ENCODE results near the gene LAMA2.

LAMA2 gene

DNA sequence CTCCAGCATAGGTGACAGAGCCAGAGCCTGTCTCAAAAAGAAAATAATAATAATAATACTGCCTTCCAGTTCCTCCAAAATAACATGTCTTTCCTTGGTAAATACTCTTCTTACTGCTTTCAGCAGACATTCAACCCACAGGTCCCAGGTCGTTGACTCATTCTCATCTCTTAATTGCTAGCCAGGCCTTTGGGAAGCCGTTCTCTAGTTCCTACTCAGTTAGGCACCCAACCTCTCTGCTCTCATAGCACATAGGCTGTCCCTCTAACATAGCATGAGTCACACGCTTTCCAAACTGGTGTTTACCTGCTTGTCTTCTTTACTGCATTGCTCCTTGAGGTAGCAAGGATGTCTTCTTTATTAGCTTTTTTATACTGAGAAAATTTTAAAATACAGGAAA lies 98.8 kb downstream of the LAMA2 start:
- Histone ChIP-seq H3K4me2 (ENCODE audit: low read length) (no peak overlapping the region), H3K79me2 (ENCODE audit: insufficient read depth, low read length) (no peaks in the 10 kb centered on the region), H3K9ac (ENCODE audit: low read length) (no peak overlapping the region), H3K4me1 (ENCODE audit: insufficient read depth, low read length, severe bottlenecking) (no peaks in the 10 kb centered on the region), H4K20me1 (ENCODE audit: insufficient read depth, low read length) (no peaks in the 10 kb centered on the region), H3K36me3 (ENCODE audit: insufficient read depth, low read length) (no peaks in the 10 kb centered on the region), H3K27ac (ENCODE audit: low read depth, low read length, poor library complexity, severe bottlenecking) (no peak overlapping the region), H2AFZ (ENCODE audit: low read length) (no peak overlapping the region), H3K9me3 (ENCODE audit: low read length) (no peaks in the 10 kb centered on the region), H3K4me3 (ENCODE audit: low read depth, low read length, poor library complexity, severe bottlenecking) (no peak overlapping the region), H3K27me3 (ENCODE audit: insufficient read depth, low read length) (no peaks in the 10 kb centered on the region), H3K9me2 (ENCODE audit: low read depth, low read length) (no peaks in the 10 kb centered on the region), H3F3A (ENCODE audit: insufficient read depth, low read length) (no peaks in the 10 kb centered on the region)
- TF ChIP-seq EZH2 (IDR thresholded peaks at IDR 0.05; ENCODE audit: borderline replicate concordance, low read length) (no peak), CTCF (IDR thresholded peaks at IDR 0.05; ENCODE audit: low read length) (no peak)

DNA sequence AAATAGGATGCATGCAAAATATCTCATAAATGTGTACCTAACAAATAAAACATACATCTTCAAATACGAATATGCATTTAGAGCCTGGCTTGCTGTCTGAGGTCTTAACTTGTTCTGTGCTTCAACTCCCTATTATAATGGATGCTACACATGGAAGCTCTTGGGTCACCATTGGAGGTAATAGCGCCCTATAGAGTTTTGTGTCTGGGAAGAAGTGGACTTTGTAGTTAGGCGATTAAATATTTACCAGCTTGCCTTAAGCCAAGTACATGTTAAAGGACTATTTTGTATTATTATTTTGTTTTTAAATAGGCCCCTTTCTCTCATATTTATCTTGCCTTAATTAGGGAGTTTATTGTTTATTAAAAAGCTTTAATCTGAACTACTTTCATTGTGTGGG lies 107.4 kb downstream of the LAMA2 start:
- H3F3A ChIP-seq (ENCODE audit: insufficient read depth, low read length): no peaks in the 10 kb centered on the region
- H4K20me1 ChIP-seq (ENCODE audit: insufficient read depth, low read length): no peaks in the 10 kb centered on the region
- no peak overlapping the region for H3K4me3 ChIP-seq (ENCODE audit: low read depth, low read length, poor library complexity, severe bottlenecking)
- no peaks in the 10 kb centered on the region for H3K9me3 ChIP-seq (ENCODE audit: low read length)
- no peak overlapping the region for H2AFZ ChIP-seq (ENCODE audit: low read length)
- no peaks in the 10 kb centered on the region for H3K27me3 ChIP-seq (ENCODE audit: insufficient read depth, low read length)
- H3K4me2 ChIP-seq (ENCODE audit: low read length): no peak overlapping the region
- H3K36me3 ChIP-seq (ENCODE audit: insufficient read depth, low read length): no peaks in the 10 kb centered on the region
- no peaks in the 10 kb centered on the region for H3K4me1 ChIP-seq (ENCODE audit: insufficient read depth, low read length, severe bottlenecking)
- H3K9ac ChIP-seq (ENCODE audit: low read length): no peak overlapping the region
- H3K79me2 ChIP-seq (ENCODE audit: insufficient read depth, low read length): no peaks in the 10 kb centered on the region
- no peaks in the 10 kb centered on the region for H3K9me2 ChIP-seq (ENCODE audit: low read depth, low read length)
- no peak overlapping the region for H3K27ac ChIP-seq (ENCODE audit: low read depth, low read length, poor library complexity, severe bottlenecking)
- TF ChIP-seq EZH2 (IDR thresholded peaks at IDR 0.05; ENCODE audit: borderline replicate concordance, low read length) (no peak), CTCF (IDR thresholded peaks at IDR 0.05; ENCODE audit: low read length) (no peak)

DNA sequence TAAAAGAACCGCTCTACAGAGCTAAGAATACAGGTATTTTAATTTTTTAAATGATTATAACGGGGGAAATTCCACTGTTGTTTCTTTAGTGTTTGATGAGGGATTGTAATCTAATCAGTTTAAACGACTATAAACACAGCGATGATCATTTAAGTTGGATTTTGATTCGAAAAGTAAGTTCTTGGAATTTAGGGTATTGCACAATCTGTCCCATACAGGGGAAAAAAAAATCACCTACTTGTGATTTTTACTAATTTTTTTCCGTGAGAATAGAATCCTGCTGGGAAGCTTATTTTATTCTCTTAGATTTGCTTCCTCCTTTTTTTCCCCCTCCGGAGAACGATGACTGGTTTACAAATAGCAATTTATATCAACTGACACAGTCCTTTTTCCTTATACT lies 108.0 kb downstream of the LAMA2 start:
- Histone ChIP-seq H3K27me3 (ENCODE audit: insufficient read depth, low read length) (no peaks in the 10 kb centered on the region), H3K9ac (ENCODE audit: low read length) (no peak overlapping the region), H3K9me3 (ENCODE audit: low read length) (no peaks in the 10 kb centered on the region), H2AFZ (ENCODE audit: low read length) (no peak overlapping the region), H3K27ac (ENCODE audit: low read depth, low read length, poor library complexity, severe bottlenecking) (no peak overlapping the region), H3K9me2 (ENCODE audit: low read depth, low read length) (no peaks in the 10 kb centered on the region), H3K79me2 (ENCODE audit: insufficient read depth, low read length) (no peaks in the 10 kb centered on the region), H3K4me2 (ENCODE audit: low read length) (no peak overlapping the region), H3K36me3 (ENCODE audit: insufficient read depth, low read length) (no peaks in the 10 kb centered on the region), H3K4me1 (ENCODE audit: insufficient read depth, low read length, severe bottlenecking) (no peaks in the 10 kb centered on the region), H3K4me3 (ENCODE audit: low read depth, low read length, poor library complexity, severe bottlenecking) (no peak overlapping the region), H4K20me1 (ENCODE audit: insufficient read depth, low read length) (no peaks in the 10 kb centered on the region), H3F3A (ENCODE audit: insufficient read depth, low read length) (no peaks in the 10 kb centered on the region)
- TF ChIP-seq EZH2 (IDR thresholded peaks at IDR 0.05; ENCODE audit: borderline replicate concordance, low read length): no peak
- no peak for TF ChIP-seq CTCF (IDR thresholded peaks at IDR 0.05; ENCODE audit: low read length)
